Islet precursor cell (in vitro differentiated cells): ENCODE results near the gene ADCY1.

Source experiments
- DNase-seq: peaks from one replicate; pipeline ENCODE4 v3.0.0-alpha.2; 2018

The ADCY1 gene

GRCh38 chr7:45698303-45699014 is 124.3 kb downstream of the ADCY1 start:
- DNase-seq: peak; percentile 46

- no peak for DNase-seq
Observed at GRCh38 chr7:45699015-45699309, 124.8 kb downstream of the ADCY1 start.

- peak; percentile 46 for DNase-seq
Observed at GRCh38 chr7:45699726-45700390, 125.7 kb downstream of the ADCY1 start.

GRCh38 chr7:45700556-45700955 is 126.4 kb downstream of the ADCY1 start:
- peak; percentile 37 for DNase-seq

- DNase-seq: peak; percentile 32
Observed at GRCh38 chr7:45701701-45702510, 127.7 kb downstream of the ADCY1 start.

- DNase-seq: peak; percentile 40
Observed at GRCh38 chr7:45702751-45703150, 128.6 kb downstream of the ADCY1 start.

- DNase-seq: peak; percentile 50
Observed at GRCh38 chr7:45703373-45703821, 129.2 kb downstream of the ADCY1 start.

GRCh38 chr7:45703911-45704682 is 129.9 kb downstream of the ADCY1 start:
- DNase-seq: peak; percentile 37

GRCh38 chr7:45704683-45705016 is 130.5 kb downstream of the ADCY1 start:
- no peak for DNase-seq

- peak; percentile 40 for DNase-seq
Observed at GRCh38 chr7:45708046-45708950, 134.1 kb downstream of the ADCY1 start.

GRCh38 chr7:45709168-45710042 is 135.2 kb downstream of the ADCY1 start:
- DNase-seq: peak; percentile 51

- DNase-seq: peak; percentile 47
Observed at GRCh38 chr7:45710271-45711160, 136.3 kb downstream of the ADCY1 start.

GRCh38 chr7:45711161-45711490 is 137.0 kb downstream of the ADCY1 start:
- peak; percentile 38 for DNase-seq

GRCh38 chr7:45712057-45712689 is 138.0 kb downstream of the ADCY1 start:
- peak; percentile 43 for DNase-seq

- DNase-seq: peak; percentile 44
Observed at GRCh38 chr7:45712872-45713668, 138.9 kb downstream of the ADCY1 start.

- DNase-seq: no peak
Observed at GRCh38 chr7:45713669-45714520, 139.7 kb downstream of the ADCY1 start.

GRCh38 chr7:45714521-45714820 is 140.3 kb downstream of the ADCY1 start:
- DNase-seq: no peak
